ENCODE results near the gene BABAM2.
"Not testable (repeated sequence)": the region's sequence is repeated elsewhere in the genome, so short reads cannot be mapped to it uniquely, and the experiment has no call there.

Gene BABAM2

DNA sequence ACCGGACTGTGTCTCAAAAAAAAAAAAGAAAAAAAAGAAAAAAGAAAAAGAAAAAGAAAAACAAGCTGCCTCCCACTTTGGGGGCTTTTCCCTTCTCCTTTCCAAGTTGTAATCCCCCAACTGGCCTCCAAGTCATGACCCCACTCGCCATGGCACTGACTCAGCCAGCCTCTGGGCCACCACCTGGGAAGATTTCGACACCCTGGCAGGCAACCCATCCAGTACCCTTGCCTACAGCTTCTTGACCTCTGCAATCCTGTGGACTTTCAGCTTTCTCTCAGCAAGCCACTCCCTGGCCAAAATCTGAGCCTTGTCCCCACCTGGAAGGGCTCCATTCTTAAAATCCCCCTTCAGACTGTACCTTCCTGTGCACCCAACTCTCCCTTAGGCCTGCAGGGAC is 479.8 kb downstream of the BABAM2 start:
- Histone ChIP-seq H3K27ac (ENCODE audit: low read depth, low read length) (no peak overlapping the region), H3K27me3 (ENCODE audit: control insufficient read depth, insufficient read depth, low read length) (peaks cover 5% of the 10 kb centered on the region), H3K36me3 (ENCODE audit: control insufficient read depth, insufficient read depth, low read length) (no peaks in the 10 kb centered on the region), H3K4me1 (ENCODE audit: control insufficient read depth, insufficient read depth, low read length) (peaks cover 11% of the 10 kb centered on the region; the same call in 1 of the 2 replicates), H3K9ac (ENCODE audit: low read length) (no peak overlapping the region), H3K4me3 (ENCODE audit: low read depth, low read length) (no peak overlapping the region), H3K9me3 (ENCODE audit: control insufficient read depth, insufficient read depth, low read depth, low read length) (no peaks in the 10 kb centered on the region)

GRCh38 chr2:28371728-28372127 is 481.2 kb downstream of the BABAM2 start:
- H3K36me3 ChIP-seq (ENCODE audit: control insufficient read depth, insufficient read depth, low read length); H3K9me3 ChIP-seq (ENCODE audit: control insufficient read depth, insufficient read depth, low read depth, low read length); H3K4me3 ChIP-seq (ENCODE audit: low read depth, low read length); H3K9ac ChIP-seq (ENCODE audit: low read length); H3K4me1 ChIP-seq (ENCODE audit: control insufficient read depth, insufficient read depth, low read length); H3K27me3 ChIP-seq (ENCODE audit: control insufficient read depth, insufficient read depth, low read length); H3K27ac ChIP-seq (ENCODE audit: low read depth, low read length): not testable (repeated sequence)

GRCh38 chr2:28373854-28374253 is 483.3 kb downstream of the BABAM2 start:
- H3K9me3 ChIP-seq (ENCODE audit: control insufficient read depth, insufficient read depth, low read depth, low read length) = no peaks in the 10 kb centered on the region
- peaks cover 11% of the 10 kb centered on the region for H3K4me1 ChIP-seq (ENCODE audit: control insufficient read depth, insufficient read depth, low read length)
- H3K36me3 ChIP-seq (ENCODE audit: control insufficient read depth, insufficient read depth, low read length) = no peaks in the 10 kb centered on the region
- H3K27me3 ChIP-seq (ENCODE audit: control insufficient read depth, insufficient read depth, low read length) = peaks cover 20% of the 10 kb centered on the region
- no peak overlapping the region for H3K9ac ChIP-seq (ENCODE audit: low read length)
- H3K27ac ChIP-seq (ENCODE audit: low read depth, low read length) = no peak overlapping the region
- no peak overlapping the region for H3K4me3 ChIP-seq (ENCODE audit: low read depth, low read length)

- Histone ChIP-seq H3K36me3 (ENCODE audit: control insufficient read depth, insufficient read depth, low read length) (no peaks in the 10 kb centered on the region), H3K9ac (ENCODE audit: low read length) (no peak overlapping the region), H3K9me3 (ENCODE audit: control insufficient read depth, insufficient read depth, low read depth, low read length) (no peaks in the 10 kb centered on the region), H3K27me3 (ENCODE audit: control insufficient read depth, insufficient read depth, low read length) (peaks cover 25% of the 10 kb centered on the region), H3K27ac (ENCODE audit: low read depth, low read length) (no peak overlapping the region), H3K4me1 (ENCODE audit: control insufficient read depth, insufficient read depth, low read length) (peaks cover 11% of the 10 kb centered on the region), H3K4me3 (ENCODE audit: low read depth, low read length) (no peak overlapping the region)
Measured at GRCh38 chr2:28374331-28374730, 483.8 kb downstream of the BABAM2 start.

DNA sequence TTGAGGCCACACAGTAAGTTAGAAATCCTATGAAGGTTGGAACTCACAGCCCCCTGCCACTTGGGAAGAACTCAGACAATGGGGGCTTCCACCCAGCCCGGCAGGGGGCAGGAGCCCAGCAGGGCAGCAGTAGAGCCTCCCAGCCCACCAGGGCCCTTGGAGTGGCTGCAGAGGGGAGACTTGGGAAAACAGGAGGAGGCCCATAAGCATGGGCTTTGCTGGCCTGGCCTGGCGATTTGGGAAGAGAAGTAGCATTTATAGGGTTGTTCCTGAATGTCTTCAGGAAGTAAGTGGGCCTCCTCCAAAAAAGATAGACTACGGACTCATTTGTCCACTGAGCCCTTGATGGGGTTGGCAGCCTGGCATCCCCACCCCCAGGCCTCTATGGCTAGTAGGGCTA is 484.7 kb downstream of the BABAM2 start:
- peaks cover 33% of the 10 kb centered on the region for H3K27me3 ChIP-seq (ENCODE audit: control insufficient read depth, insufficient read depth, low read length)
- no peaks in the 10 kb centered on the region for H3K9me3 ChIP-seq (ENCODE audit: control insufficient read depth, insufficient read depth, low read depth, low read length)
- no peaks in the 10 kb centered on the region for H3K36me3 ChIP-seq (ENCODE audit: control insufficient read depth, insufficient read depth, low read length)
- H3K27ac ChIP-seq (ENCODE audit: low read depth, low read length) = no peak overlapping the region
- H3K4me3 ChIP-seq (ENCODE audit: low read depth, low read length) = no peak overlapping the region
- peaks cover 11% of the 10 kb centered on the region for H3K4me1 ChIP-seq (ENCODE audit: control insufficient read depth, insufficient read depth, low read length)
- H3K9ac ChIP-seq (ENCODE audit: low read length) = no peak overlapping the region

DNA sequence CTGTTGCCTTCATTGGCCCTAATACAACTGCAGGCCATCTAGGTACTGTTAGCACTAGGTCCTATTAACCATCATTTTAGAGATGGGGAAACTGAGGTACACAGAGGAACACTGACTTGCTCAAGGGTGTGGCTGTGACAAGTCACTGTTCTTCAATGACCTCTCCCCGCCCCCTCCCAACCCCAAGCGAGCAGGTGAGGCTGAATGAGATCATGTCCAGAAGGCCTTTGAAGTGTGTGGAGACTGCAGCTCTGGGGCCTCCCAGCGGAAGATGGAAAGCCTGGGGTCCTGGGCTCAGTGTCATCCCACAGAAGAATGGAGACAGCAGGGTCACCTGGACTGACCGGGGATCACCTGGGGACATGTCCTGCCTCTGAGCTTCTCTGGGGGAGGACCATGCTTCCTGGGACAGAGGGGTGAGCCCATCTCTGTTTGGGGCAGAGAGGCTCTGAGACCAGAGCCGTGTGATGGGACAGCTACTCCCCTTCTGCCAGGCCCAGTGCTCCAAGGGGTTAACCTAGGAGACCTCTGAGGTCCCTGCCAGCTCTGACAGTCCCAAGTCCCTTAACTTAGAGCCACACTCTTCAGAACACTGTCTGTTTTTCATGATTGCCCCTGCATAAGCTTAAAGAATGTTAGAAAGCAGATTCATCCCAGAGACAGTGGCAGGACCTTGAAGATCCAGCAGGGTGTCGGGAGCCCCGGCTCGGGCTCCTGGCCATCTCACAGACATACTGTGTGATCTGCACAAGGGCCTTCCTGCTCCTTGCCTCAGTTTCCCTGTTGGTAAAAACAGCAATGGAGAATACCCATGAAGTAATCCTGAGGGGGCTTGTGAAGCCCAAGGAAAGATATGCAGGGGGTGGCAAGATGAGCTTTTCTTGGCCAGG is 485.5 kb downstream of the BABAM2 start:
- H3K4me3 ChIP-seq (ENCODE audit: low read depth, low read length) = no peak overlapping the region
- no peaks in the 10 kb centered on the region for H3K9me3 ChIP-seq (ENCODE audit: control insufficient read depth, insufficient read depth, low read depth, low read length)
- H3K9ac ChIP-seq (ENCODE audit: low read length) = no peak overlapping the region
- H3K27me3 ChIP-seq (ENCODE audit: control insufficient read depth, insufficient read depth, low read length) = peaks cover 40% of the 10 kb centered on the region
- peaks cover 11% of the 10 kb centered on the region for H3K4me1 ChIP-seq (ENCODE audit: control insufficient read depth, insufficient read depth, low read length)
- no peak overlapping the region for H3K27ac ChIP-seq (ENCODE audit: low read depth, low read length)
- H3K36me3 ChIP-seq (ENCODE audit: control insufficient read depth, insufficient read depth, low read length) = no peaks in the 10 kb centered on the region

DNA sequence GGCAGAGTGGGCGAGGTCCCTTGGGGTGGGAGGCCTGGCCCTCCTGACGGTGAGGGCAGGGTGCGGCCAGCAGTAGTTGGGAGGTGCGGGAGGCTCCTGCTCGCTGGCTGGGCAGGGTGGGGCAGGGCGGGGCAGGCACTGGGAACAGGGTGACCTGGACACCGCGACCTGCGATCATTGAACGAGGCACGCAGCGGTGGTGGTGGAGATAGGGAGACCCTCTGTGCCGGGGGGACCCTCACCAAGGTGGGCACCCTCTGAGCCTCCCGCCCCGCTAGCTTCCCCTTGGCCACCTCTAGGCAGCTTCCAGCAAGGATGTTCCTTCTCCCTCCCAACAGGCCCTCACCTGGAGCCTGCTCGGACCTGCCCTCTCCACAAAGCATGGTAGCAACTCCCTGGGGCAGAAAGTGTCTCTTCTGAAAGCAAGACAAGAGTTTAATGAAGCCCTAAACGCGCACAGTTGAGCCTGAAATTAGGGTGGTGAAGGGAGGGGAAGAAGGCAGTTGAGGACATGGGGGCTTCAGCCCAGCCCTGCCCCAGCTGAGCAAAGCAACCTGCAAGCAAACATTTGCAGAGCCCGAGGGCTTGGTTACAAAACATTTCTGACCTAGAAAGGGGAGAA is 486.8 kb downstream of the BABAM2 start:
- no peak overlapping the region for H3K4me3 ChIP-seq (ENCODE audit: low read depth, low read length)
- peaks cover 53% of the 10 kb centered on the region for H3K27me3 ChIP-seq (ENCODE audit: control insufficient read depth, insufficient read depth, low read length)
- H3K9me3 ChIP-seq (ENCODE audit: control insufficient read depth, insufficient read depth, low read depth, low read length) = no peaks in the 10 kb centered on the region
- H3K9ac ChIP-seq (ENCODE audit: low read length) = no peak overlapping the region
- H3K27ac ChIP-seq (ENCODE audit: low read depth, low read length) = no peak overlapping the region
- H3K4me1 ChIP-seq (ENCODE audit: control insufficient read depth, insufficient read depth, low read length) = peaks cover 11% of the 10 kb centered on the region
- H3K36me3 ChIP-seq (ENCODE audit: control insufficient read depth, insufficient read depth, low read length) = no peaks in the 10 kb centered on the region

DNA sequence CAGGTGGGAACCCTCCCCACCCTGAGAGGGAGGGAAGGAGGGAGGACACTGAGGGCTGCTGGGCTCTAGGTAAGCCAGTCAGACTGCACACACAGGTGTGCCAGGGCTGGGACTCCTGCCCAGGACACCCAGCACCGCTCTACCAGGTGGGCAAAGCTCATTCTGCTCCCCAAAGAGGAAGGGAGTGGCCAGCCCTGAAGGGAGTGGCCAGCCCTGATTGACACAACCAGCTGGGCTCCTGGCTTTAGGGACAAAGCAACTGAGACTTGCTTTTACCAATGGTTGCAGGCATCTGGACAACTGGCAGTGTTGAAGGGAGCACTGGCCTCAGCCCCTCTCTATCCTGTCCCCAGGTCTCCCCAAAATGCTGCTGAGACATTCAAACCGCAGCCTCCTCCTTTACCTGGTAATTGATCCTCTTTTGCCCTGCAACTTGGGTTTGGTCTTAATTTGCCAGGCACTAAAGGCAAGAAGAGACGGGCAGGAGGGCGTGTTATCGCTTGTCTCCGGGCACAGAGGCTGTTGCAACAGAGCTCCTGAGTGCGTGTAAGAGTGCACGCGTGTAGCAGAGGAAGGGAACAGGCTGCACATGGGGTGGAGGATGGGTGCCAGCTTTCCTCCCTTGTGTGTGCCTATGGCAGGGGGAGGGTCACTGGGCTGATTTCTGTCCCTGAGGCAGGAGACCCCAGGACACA is 487.6 kb downstream of the BABAM2 start:
- H3K27ac ChIP-seq (ENCODE audit: low read depth, low read length) = no peak overlapping the region
- no peak overlapping the region for H3K4me3 ChIP-seq (ENCODE audit: low read depth, low read length)
- peaks cover 62% of the 10 kb centered on the region for H3K27me3 ChIP-seq (ENCODE audit: control insufficient read depth, insufficient read depth, low read length)
- no peaks in the 10 kb centered on the region for H3K9me3 ChIP-seq (ENCODE audit: control insufficient read depth, insufficient read depth, low read depth, low read length)
- H3K4me1 ChIP-seq (ENCODE audit: control insufficient read depth, insufficient read depth, low read length) = peaks cover 11% of the 10 kb centered on the region
- no peak overlapping the region for H3K9ac ChIP-seq (ENCODE audit: low read length)
- no peaks in the 10 kb centered on the region for H3K36me3 ChIP-seq (ENCODE audit: control insufficient read depth, insufficient read depth, low read length)

GRCh38 chr2:28378679-28379584 is 488.4 kb downstream of the BABAM2 start:
- Histone ChIP-seq H3K9ac (ENCODE audit: low read length) (no peak overlapping the region), H3K36me3 (ENCODE audit: control insufficient read depth, insufficient read depth, low read length) (no peaks in the 10 kb centered on the region), H3K27ac (ENCODE audit: low read depth, low read length) (no peak overlapping the region), H3K4me1 (ENCODE audit: control insufficient read depth, insufficient read depth, low read length) (peaks cover 11% of the 10 kb centered on the region), H3K4me3 (ENCODE audit: low read depth, low read length) (no peak overlapping the region), H3K9me3 (ENCODE audit: control insufficient read depth, insufficient read depth, low read depth, low read length) (no peaks in the 10 kb centered on the region), H3K27me3 (ENCODE audit: control insufficient read depth, insufficient read depth, low read length) (peaks cover 67% of the 10 kb centered on the region)

- no peak overlapping the region for H3K4me3 ChIP-seq (ENCODE audit: low read depth, low read length)
- H3K36me3 ChIP-seq (ENCODE audit: control insufficient read depth, insufficient read depth, low read length) = no peaks in the 10 kb centered on the region
- H3K9ac ChIP-seq (ENCODE audit: low read length) = no peak overlapping the region
- H3K27ac ChIP-seq (ENCODE audit: low read depth, low read length) = no peak overlapping the region
- H3K27me3 ChIP-seq (ENCODE audit: control insufficient read depth, insufficient read depth, low read length) = peaks cover 67% of the 10 kb centered on the region
- H3K9me3 ChIP-seq (ENCODE audit: control insufficient read depth, insufficient read depth, low read depth, low read length) = no peaks in the 10 kb centered on the region
- H3K4me1 ChIP-seq (ENCODE audit: control insufficient read depth, insufficient read depth, low read length) = peaks cover 11% of the 10 kb centered on the region
Measured at GRCh38 chr2:28380219-28380618, 489.7 kb downstream of the BABAM2 start.

Data from HUES6 (cell line).